Astrocyte of the cerebellum (primary cell): ENCODE data around the gene NSMF.
"Not testable (repeated sequence)": the region's sequence is repeated elsewhere in the genome, so short reads cannot be mapped to it uniquely, and the experiment has no call there.

Experiments used
- DNase-seq: peaks from one replicate; pipeline ENCODE4 v3.0.0-alpha.2; 2011; ENCODE audit warnings: low read depth
- H3K4me3 ChIP-seq: 2 replicates; pipeline ENCODE4 v1.5.1; 2011; ENCODE audit warnings: mild to moderate bottlenecking, low read depth, low read length, moderate library complexity
- CTCF ChIP-seq: IDR thresholded peaks from 2 replicates; pipeline ENCODE4 v1.5.1; 2012; ENCODE audit warnings: low read length, low read depth, moderate library complexity, mild to moderate bottlenecking; ENCODE audit errors: missing control alignments
- in situ Hi-C: cut with HindIII; loops from 2 replicates; pipeline ENCODE4 v1.10.0; 2017; ENCODE audit warnings: low sequenced_read_pairs

The NSMF gene

GRCh38 chr9:137452761-137453642 lies 6.1 kb downstream of the NSMF start:
- TF ChIP-seq CTCF = no peak
- DNase-seq = no peak
- H3K4me3 ChIP-seq = no peak overlapping the region
- in situ Hi-C loops = no loop called here

GRCh38 chr9:137452006-137452760 lies 7.0 kb downstream of the NSMF start:
- DNase-seq = no peak
- H3K4me3 ChIP-seq = no peak overlapping the region
- in situ Hi-C loops = no loop called here
- TF ChIP-seq CTCF = no peak

GRCh38 chr9:137451264-137452005 lies 7.7 kb downstream of the NSMF start:
- in situ Hi-C loops, DNase-seq, H3K4me3 ChIP-seq: not testable (repeated sequence)

- in situ Hi-C loops, DNase-seq: not testable (repeated sequence)
Observed at GRCh38 chr9:137450539-137451222, 8.5 kb downstream of the NSMF start.

GRCh38 chr9:137449931-137450538 lies 9.1 kb downstream of the NSMF start:
- TF ChIP-seq CTCF = no peak
- in situ Hi-C loops = no loop called here
- DNase-seq = no peak

More at GRCh38 chr9:137450539-137451222, 8.5 kb downstream of the NSMF start:
- H3K4me3 ChIP-seq = not testable (repeated sequence)

GRCh38 chr9:137449081-137449844 lies 9.9 kb downstream of the NSMF start:
- DNase-seq = no peak
- in situ Hi-C loops = no loop called here

More at GRCh38 chr9:137449931-137450538, 9.1 kb downstream of the NSMF start:
- H3K4me3 ChIP-seq = no peak overlapping the region

More at GRCh38 chr9:137449081-137449844, 9.9 kb downstream of the NSMF start:
- TF ChIP-seq CTCF = no peak
- H3K4me3 ChIP-seq = no peak overlapping the region
